IMR-90 (cell line): Measurements from ENCODE around the gene FBXW7. TPM values are rescaled to one million over a fixed set of nuclear protein-coding genes. Genes with fewer than 3 reads are reported as not detected.

Experiments used
- ATAC-seq: fragments of 200-7000 bp; cut with Tn5 transposase; 2 replicates; pipeline ENCODE4 v1.9.1; 2020; ENCODE audit warnings: low read depth, mild to moderate bottlenecking, moderate library complexity
- BruUV-seq: library from RNA; stranded (reverse); fragments of 400-500 nt; replicated peaks from 2 replicates; lab custom pipeline; 2021; lab: Mats Ljungman, UMichigan
- CTCF ChIA-PET: fragments of 300-600 bp; formaldehyde crosslinking; extraction: SDS; loops from one replicate; lab custom pipeline; 2021; ENCODE audit warnings: antibody characterized with exemption; lab: Yijun Ruan, JAX
- POLR2A ChIA-PET: fragments of 300-600 bp; sonication (Branson Sonifier 250); formaldehyde crosslinking; loops from one replicate; lab custom pipeline; 2022; ENCODE audit warnings: antibody characterized with exemption; ENCODE audit not compliant: unreplicated experiment; lab: Charles Lee
- DNase-seq: peaks from one replicate; pipeline ENCODE4 v3.0.0; 2013
- H2AFZ ChIP-seq: replicated peaks from 2 replicates; pipeline ENCODE3; 2013; ENCODE audit warnings: low read length, mild to moderate bottlenecking; ENCODE audit not compliant: poor library complexity
- H2AK5ac ChIP-seq: 2 replicates; pipeline ENCODE4 v1.6.1; 2013; ENCODE audit warnings: low read depth, low read length, inconsistent platforms
- H2AK9ac ChIP-seq: replicated peaks from 2 replicates; pipeline ENCODE3; 2013; ENCODE audit warnings: mild to moderate bottlenecking, low read depth, low read length, moderate library complexity; ENCODE audit not compliant: poor library complexity
- H2BK120ac ChIP-seq: 2 replicates; pipeline ENCODE4 v1.6.1; 2013; ENCODE audit warnings: low read depth, low read length, inconsistent platforms
- H2BK15ac ChIP-seq: 3 replicates; pipeline ENCODE4 v1.6.1; 2013; ENCODE audit warnings: low read depth, low read length, inconsistent platforms
- H2BK20ac ChIP-seq: 2 replicates; pipeline ENCODE4 v1.6.1; 2013; ENCODE audit warnings: low read depth, mild to moderate bottlenecking, inconsistent platforms, low read length, moderate library complexity
- H2BK5ac ChIP-seq: 2 replicates; pipeline ENCODE4 v1.6.1; 2013; ENCODE audit warnings: mild to moderate bottlenecking, low read depth, low read length, inconsistent platforms; ENCODE audit not compliant: poor library complexity, severe bottlenecking
- H3K14ac ChIP-seq: replicated peaks from 2 replicates; pipeline ENCODE4 v1.6.1; 2013; ENCODE audit warnings: low read depth, low read length, inconsistent platforms
- H3K18ac ChIP-seq: 2 replicates; pipeline ENCODE4 v1.6.1; 2013; ENCODE audit warnings: low read depth, low read length, control low read depth
- H3K23ac ChIP-seq: 2 replicates; pipeline ENCODE4 v1.6.1; 2013; ENCODE audit warnings: low read depth, low read length, inconsistent platforms
- H3K27ac ChIP-seq: 2 replicates; pipeline ENCODE4 v1.5.1; 2013; ENCODE audit warnings: mild to moderate bottlenecking, control low read depth, low read length; ENCODE audit not compliant: insufficient read depth
- H3K27me3 ChIP-seq: 2 replicates; pipeline ENCODE4 v1.6.1; 2013; ENCODE audit warnings: low read length; ENCODE audit not compliant: control insufficient read depth, insufficient read depth
- H3K36me3 ChIP-seq: 2 replicates; pipeline ENCODE4 v1.6.1; 2013; ENCODE audit warnings: low read length, mixed read lengths; ENCODE audit not compliant: control insufficient read depth, insufficient read depth
- H3K4ac ChIP-seq: 2 replicates; pipeline ENCODE4 v1.6.1; 2013; ENCODE audit warnings: low read depth, low read length, inconsistent platforms
- H3K4me1 ChIP-seq: 2 replicates; pipeline ENCODE4 v1.6.1; 2013; ENCODE audit warnings: low read length, mixed read lengths; ENCODE audit not compliant: control insufficient read depth, insufficient read depth
- H3K4me2 ChIP-seq: 2 replicates; pipeline ENCODE4 v1.6.1; 2013; ENCODE audit warnings: low read depth, mild to moderate bottlenecking, control low read depth, low read length, moderate library complexity
- H3K4me3 ChIP-seq: 2 replicates; pipeline ENCODE4 v1.5.1; 2013; ENCODE audit warnings: low read depth, mild to moderate bottlenecking, control low read depth, low read length, moderate library complexity; ENCODE audit not compliant: insufficient read depth
- H3K56ac ChIP-seq: 2 replicates; pipeline ENCODE4 v1.6.1; 2013; ENCODE audit warnings: low read length, inconsistent platforms; ENCODE audit not compliant: insufficient read depth; ENCODE audit errors: extremely low read depth
- H3K79me1 ChIP-seq, 2 experiments: 2 replicates each; pipeline ENCODE4 v1.6.1; 2013; ENCODE audit warnings: low read length in 2 of 2, inconsistent platforms in 1 of 2, low read depth in 1 of 2
- H3K9ac ChIP-seq: 2 replicates; pipeline ENCODE4 v1.6.1; 2013; ENCODE audit warnings: low read depth, low read length, control low read depth
- H3K9me1 ChIP-seq: 2 replicates; pipeline ENCODE4 v1.6.1; 2013; ENCODE audit warnings: low read length, inconsistent platforms; ENCODE audit not compliant: insufficient read depth
- H3K9me3 ChIP-seq: 2 replicates; pipeline ENCODE4 v1.6.1; 2013; ENCODE audit warnings: low read length; ENCODE audit not compliant: control insufficient read depth, insufficient read depth
- H4K20me1 ChIP-seq: 2 replicates; pipeline ENCODE4 v1.6.1; 2013; ENCODE audit warnings: low read length, inconsistent platforms; ENCODE audit not compliant: insufficient read depth
- H4K5ac ChIP-seq: 2 replicates; pipeline ENCODE4 v1.6.1; 2013; ENCODE audit warnings: mild to moderate bottlenecking, low read depth, low read length, control low read depth
- H4K8ac ChIP-seq, 2 experiments: 2 replicates each; pipeline ENCODE4 v1.6.1; 2013; ENCODE audit warnings: low read depth in 2 of 2, low read length in 2 of 2, control low read depth in 1 of 2, inconsistent platforms in 1 of 2
- H4K91ac ChIP-seq: 2 replicates; pipeline ENCODE4 v1.6.1; 2013; ENCODE audit warnings: low read depth, low read length, inconsistent platforms; ENCODE audit not compliant: insufficient read depth
- NFE2L2 ChIP-seq: fragments of 150-350 bp; IDR thresholded peaks from 2 replicates; pipeline ENCODE4 v1.6.1; 2016; ENCODE audit warnings: low read depth, mild to moderate bottlenecking, low read length
- RCOR1 ChIP-seq: IDR thresholded peaks from 2 replicates; pipeline ENCODE4 v1.6.1; 2012; ENCODE audit warnings: mild to moderate bottlenecking, low read length, improper control_type of control experiment; ENCODE audit not compliant: insufficient replicate concordance
- WGBS, 2 experiments: methylation state at CpG; one replicate each; pipeline versions ENCODE4 v1.1.5 to v1.1.7; 2013; ENCODE audit warnings: missing lambda C conversion rate in 2 of 2; ENCODE audit not compliant: insufficient read length in 1 of 2; ENCODE audit errors: extremely low coverage in 2 of 2; 5-methylcytosine and 5-hydroxymethylcytosine counted together
- dilution Hi-C: fragments of 300-500 bp; cut with HindIII; formaldehyde crosslinking; loops from one replicate; pipeline ENCODE4 v1.14.3; 2018; ENCODE audit warnings: low sequenced_read_pairs; ENCODE audit not compliant: unreplicated experiment
- in situ Hi-C: fragments of 300-500 bp; cut with MboI; formaldehyde crosslinking; loops from 3 replicates; pipeline ENCODE4 v1.14.3; 2019; ENCODE audit warnings: low sequenced_read_pairs, inconsistent platforms, mixed read lengths
- intact Hi-C: fragments of 100-400 bp; cut with micrococcal nuclease; formaldehyde crosslinking; loops from 2 replicates; pipeline ENCODE4 v1.10.0; 2022
- polyA plus RNA-seq, 3 experiments: library from polyadenylated mRNA; depleted of rRNA; stranded (reverse); fragments of >200 nt; gene quantifications; 2 replicates each; pipeline ENCODE4 v1.2.3, GENCODE V29; 2012; ENCODE audit warnings: low replicate concordance in 1 of 3
- total RNA-seq: library from RNA; depleted of rRNA; stranded (reverse); fragments of >200 nt; gene quantifications from 2 replicates; pipeline ENCODE4 v1.2.3, GENCODE V29; 2012

The FBXW7 gene
- total and polyA plus RNA-seq, 2 of the 4 experiments (the other 2 are of a cell fraction) = 7.2 to 27.4 TPM

- Histone ChIP-seq H2BK20ac (no peak overlapping the region), H3K23ac (no peak overlapping the region), H4K20me1 (no peaks in the 10 kb centered on the region), H3K27me3 (no peaks in the 10 kb centered on the region), H3K9me1 (peaks cover 2% of the 10 kb centered on the region; the same call in 1 of the 2 replicates), H3K79me1 (peaks cover 5 to 10% of the 10 kb centered on the region in 2 experiments; a peak in 3 of 4 replicates), H2AK5ac (no peak overlapping the region), H2BK120ac (no peak overlapping the region), H4K91ac (no peak overlapping the region), H3K56ac (no peak overlapping the region), H2AK9ac (no peak overlapping the region), H3K36me3 (no peaks in the 10 kb centered on the region), H2AFZ (no peak overlapping the region), H2BK5ac (no peak overlapping the region), H3K14ac (no peak overlapping the region), H3K9me3 (no peaks in the 10 kb centered on the region), H3K18ac (no peak overlapping the region), H3K4ac (no peak overlapping the region), H3K4me3 (no peak overlapping the region), H2BK15ac (no peak overlapping the region), H3K27ac (no peak overlapping the region), H3K9ac (no peak overlapping the region), H3K4me1 (peaks cover 6% of the 10 kb centered on the region; the same call in 1 of the 2 replicates), H4K8ac (no peak overlapping the region), H4K5ac (no peak overlapping the region), H3K4me2 (no peak overlapping the region; the same call in 1 of the 2 replicates)
- no peak for TF ChIP-seq RCOR1
- TF ChIP-seq NFE2L2 = 0 out of 2 replicates have a peak, but pooled peaks have one; percentile 5
- no CpG with 5 or more reads among the region's 1 CpG for WGBS, 2 experiments
- no TSS peak for BruUV-seq
- in situ Hi-C loops = no loop called here
- DNase-seq (peak; percentile 47), ATAC-seq (0 out of 2 replicates have a peak, but pooled peaks have one; percentile 13)
- CTCF ChIA-PET = no interaction called here
- intact Hi-C loops = no loop called here
- POLR2A ChIA-PET = no interaction called here
- dilution Hi-C loops = no loop called here
Observed at GRCh38 chr4:152360045-152360410, 175.9 kb downstream of the FBXW7 start.
